Adrenal gland (tissue), 12 donors: Measurements from ENCODE around the gene ACOT7. TPM values are rescaled to one million over a fixed set of nuclear protein-coding genes. Genes with fewer than 3 reads are reported as not detected.

Experiments
- DNase-seq, 7 donors: peaks; one replicate each; pipeline ENCODE4 v3.0.0-alpha.2; 2019 to 2020
- H3K27ac ChIP-seq, 5 donors: fragments of 200-600 bp; sonication (generic) in 4 of 5; 1 replicate in 3 of 5; 2 replicates in 2 of 5; pipeline versions ENCODE4 v1.5.1 to v1.8.0; 2016 to 2020; ENCODE audit warnings: mild to moderate bottlenecking in 1 of 5
- H3K27me3 ChIP-seq: fragments of 200-600 bp; 2 replicates; pipeline ENCODE4 v1.8.0; 2021
- H3K36me3 ChIP-seq, 2 donors: fragments of 200-600 bp; replicated peaks in 1 of 2; 1 replicate in 1 of 2; 2 replicates in 1 of 2; pipeline versions ENCODE4 v1.5.1 to v1.8.0; 2018 to 2022
- H3K4me1 ChIP-seq, 2 donors: fragments of 200-600 bp; replicated peaks in 1 of 2; 1 replicate in 1 of 2; 2 replicates in 1 of 2; pipeline versions ENCODE4 v1.5.1 to v1.8.0; 2018 to 2021
- H3K4me3 ChIP-seq, 4 donors: fragments of 200-600 bp; sonication (generic) in 3 of 4; one replicate each; pipeline ENCODE4 v1.5.1; 2016 to 2018
- H3K9me3 ChIP-seq, 3 donors: fragments of 200-600 bp; sonication (generic) in 1 of 3; replicated peaks in 1 of 3; 1 replicate in 2 of 3; 2 replicates in 1 of 3; pipeline versions ENCODE4 v1.5.1 to v1.8.0; 2016 to 2021
- CTCF ChIP-seq, 6 experiments: fragments of 450-650 bp in 4 of 6; fragments of 200-600 bp in 2 of 6; sonication (generic) in 1 of 6; IDR thresholded peaks; 1 replicate in 5 of 6; 2 replicates in 1 of 6; pipeline versions ENCODE4 v1.5.1 to v1.8.0; 2016 to 2021; ENCODE audit warnings: antibody characterized with exemption in 6 of 6, mild to moderate bottlenecking in 2 of 6, moderate library complexity in 1 of 6
- POLR2A ChIP-seq, 2 donors: fragments of 450-650 bp; IDR thresholded peaks; one replicate each; pipeline ENCODE4 v1.6.1; 2017; ENCODE audit warnings: antibody characterized with exemption in 2 of 2, mild to moderate bottlenecking in 2 of 2, moderate library complexity in 1 of 2
- WGBS, 4 donors: extraction: QIAGEN DNeasy Blood & Tissue Kit in 2 of 4; methylation state at CpG; one replicate each; pipeline versions ENCODE4 v1.1.5 to v1.1.7; 2013 to 2017; 5-methylcytosine and 5-hydroxymethylcytosine counted together
- intact Hi-C, 2 donors: fragments of 100-400 bp; cut with DNase I; formaldehyde crosslinking; loops; one replicate each; pipeline versions ENCODE4 v1.14.1 to v1.15.0; 2022 to 2023
- polyA plus RNA-seq, 3 donors: library from polyadenylated mRNA; stranded (reverse); fragments of 200-250 nt in 2 of 3; fragments of 350-450 nt in 1 of 3; fragmentation: Illumina TruSeq in 1 of 3; extraction: RNeasy Lipid Tissue Mini Kit (QIAGEN cat#74804) in 1 of 3; gene quantifications; one replicate each; pipeline ENCODE4 v1.2.3, GENCODE V29; 2013 to 2014
- total RNA-seq, 9 donors: library from RNA; depleted of rRNA in 4 of 9; stranded (reverse); fragments of >200 nt in 4 of 9; fragments of 120-200 nt in 1 of 9; fragmentation: NEBNext Ultra II Directional in 1 of 9; extraction: Animal tissue kit (Norgen Biotek cat#: 25700) in 1 of 9; gene quantifications; one replicate each; pipeline versions ENCODE4 v1.1.0 to v1.2.4, GENCODE V29; 2013 to 2023
- donor health status: healthy with polysubstance abuse.
- donor health status: Bipolar disorder and iron deficiency.
- donor health status: DM: yes; HTN: yes; CAD: no.
- donor health status: DM: no; HTN: no; CAD: no.
- donor health status: DM: no; HTN: no; CAD: no.
- donor health status: DM: yes; HTN: yes; CAD: no.

Gene ACOT7
- total and polyA plus RNA-seq, 12 donors, result 8.4 to 29.4 (median 14.5) TPM

GRCh38 chr1:6263716-6264115, 129.9 kb downstream of the ACOT7 start:
- no peaks in the 10 kb centered on the region for H3K9me3 ChIP-seq
- no peak for TF ChIP-seq POLR2A (IDR thresholded peaks at IDR 0.05)
- no peak for TF ChIP-seq CTCF (IDR thresholded peaks at IDR 0.05)
- H3K4me1 ChIP-seq, result peaks cover 4 to 6% of the 10 kb centered on the region in 2 donors
- WGBS, 4 donors, result 81 to 89% (median 88%) methylated on average over 4 to 7 of the region's 7 CpGs; no CpG with 5 or more reads in 1 of the 4 donors
- DNase-seq, result no peak
- no peaks in the 10 kb centered on the region for H3K36me3 ChIP-seq
- no peaks in the 10 kb centered on the region for H3K27me3 ChIP-seq
- H3K27ac ChIP-seq, result peak overlapping the region in 1 of 5 donors; percentile 42
- no peak overlapping the region for H3K4me3 ChIP-seq
- intact Hi-C loops, result no loop called here

- H3K9me3 ChIP-seq, result no peaks in the 10 kb centered on the region
- H3K27me3 ChIP-seq, result no peaks in the 10 kb centered on the region
- H3K4me1 ChIP-seq, result peaks cover 4 to 6% of the 10 kb centered on the region in 2 donors
- 71 to 82% (median 77%) methylated on average over 5 to 25 of the region's 25 CpGs for WGBS, 4 donors
- intact Hi-C loops, result no loop called here
- DNase-seq, result no peak
- peak overlapping the region in 1 of 5 donors; percentile 42 for H3K27ac ChIP-seq
- H3K36me3 ChIP-seq, result no peaks in the 10 kb centered on the region
- no peak for TF ChIP-seq POLR2A (IDR thresholded peaks at IDR 0.05)
- no peak for TF ChIP-seq CTCF (IDR thresholded peaks at IDR 0.05)
- H3K4me3 ChIP-seq, result no peak overlapping the region
These were observed 130.8 kb downstream of the ACOT7 start for GRCh38 chr1:6262555-6263420.

GRCh38 chr1:6261615-6261995, 132.0 kb downstream of the ACOT7 start:
- Histone ChIP-seq H3K9me3 (no peaks in the 10 kb centered on the region), H3K4me3 (peak overlapping the region in 1 of 4 donors; percentile 65), H3K36me3 (no peaks in the 10 kb centered on the region), H3K27me3 (no peaks in the 10 kb centered on the region), H3K27ac (peak overlapping the region in 1 of 5 donors; percentile 52), H3K4me1 (peaks cover 4 to 6% of the 10 kb centered on the region in 2 donors)
- intact Hi-C loops, result no loop called here
- no peak for DNase-seq
- 0 to 40% (median 26%) methylated on average over 2 to 15 of the region's 15 CpGs for WGBS, 4 donors
- TF ChIP-seq POLR2A (IDR thresholded peaks at IDR 0.05) (no peak), CTCF (IDR thresholded peaks at IDR 0.05) (no peak)

- TF ChIP-seq POLR2A (IDR thresholded peaks at IDR 0.05), result no peak
- no peak for TF ChIP-seq CTCF (IDR thresholded peaks at IDR 0.05)
- H3K27ac ChIP-seq, result peak within 1 kb of the TSS in 2 of 5 donors; percentile 26 to 52
- 2 to 20% (median 6%) methylated on average over 2 to 71 of the region's 78 CpGs for WGBS, 4 donors
- H3K9me3 ChIP-seq, result no peaks in the 10 kb centered on the region
- peak in 2 of 7 donors; percentile 36 to 49 for DNase-seq
- no peaks in the 10 kb centered on the region for H3K36me3 ChIP-seq
- peak within 1 kb of the TSS in 2 of 4 donors; percentile 28 to 65 for H3K4me3 ChIP-seq
- intact Hi-C loops, result no loop called here
- H3K27me3 ChIP-seq, result no peaks in the 10 kb centered on the region
- peaks cover 4 to 6% of the 10 kb centered on the region in 2 donors for H3K4me1 ChIP-seq
These were observed 132.5 kb downstream of the ACOT7 start, which contains the start of gene GPR153 for GRCh38 chr1:6260961-6261614. Gene GPR153 (minus strand): TSS chr1:6261098. CDS start chr1:6254905, 6,193 bp downstream.
